ENCODE results near the gene LTBP2.

GRCh38 chr14:74591394-74591793, 20.6 kb downstream of the LTBP2 start:
- TF ChIP-seq POLR2A (IDR thresholded peaks at IDR 0.05) (no peak), CTCF (IDR thresholded peaks at IDR 0.05) (no peak)

Data from stomach (tissue), 4 donors.